ENCODE results near the gene PABPC1L. TPM values are rescaled to one million over a fixed set of nuclear protein-coding genes. Genes with fewer than 3 reads are reported as not detected.
"Not testable (repeated sequence)": the region's sequence is repeated elsewhere in the genome, so short reads cannot be mapped to it uniquely, and the experiment has no call there.

PABPC1L gene
- total RNA-seq (2012; rRNA removed) = 17.0 and 17.7 TPM in 2 replicates

DNA sequence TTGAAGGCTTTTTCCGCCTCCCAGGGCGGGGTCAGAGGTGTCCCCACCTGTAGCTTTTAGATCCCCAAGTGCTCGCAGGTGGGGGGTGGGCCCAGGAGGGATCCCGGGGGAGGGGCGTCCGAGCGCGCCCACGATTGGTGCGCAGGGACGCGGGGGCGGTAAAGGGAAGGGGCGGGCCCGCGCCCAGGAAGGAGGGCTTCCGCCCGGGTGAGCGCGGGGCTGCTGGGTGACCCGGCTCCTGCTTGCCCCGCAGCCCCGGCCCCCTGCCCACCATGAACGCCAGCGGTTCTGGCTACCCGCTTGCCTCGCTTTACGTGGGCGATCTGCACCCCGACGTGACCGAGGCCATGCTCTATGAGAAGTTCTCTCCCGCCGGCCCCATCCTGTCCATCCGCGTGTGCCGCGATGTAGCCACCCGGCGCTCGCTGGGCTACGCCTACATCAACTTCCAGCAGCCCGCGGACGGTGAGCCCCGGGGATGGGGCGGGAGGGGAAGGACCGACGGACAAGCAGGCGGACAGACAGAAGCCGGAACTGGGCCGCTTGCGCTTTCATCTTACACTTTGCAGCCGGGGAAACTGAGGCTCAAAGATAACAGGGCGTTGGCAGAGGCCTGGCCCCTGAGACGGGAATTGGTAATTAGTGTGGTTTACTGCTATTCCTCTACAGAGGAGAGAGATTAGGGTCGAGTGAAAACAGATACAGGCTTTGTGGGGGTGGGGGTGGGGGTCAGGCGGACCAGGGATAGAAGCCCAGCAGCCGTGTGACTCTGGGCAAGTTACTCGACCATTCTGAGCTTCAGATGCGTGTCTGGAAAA is at the start of gene PABPC1L:
Gene PABPC1L, plus strand, starts transcription at position 189 of the 818 bp plus-strand sequence. Its CDS starts 84 bp downstream, at position 273.
- Histone ChIP-seq H3K4me1 (ENCODE audit: control insufficient read depth, insufficient read depth, low read length) (peaks cover 9% of the 10 kb centered on the region), H3K9me3 (replicated peaks; ENCODE audit: low read length) (no peaks in the 10 kb centered on the region), H3K4me2 (ENCODE audit: low read length) (peak within 1 kb of the TSS; percentile 86), H3K4me3 (ENCODE audit: low read length) (peak within 1 kb of the TSS; percentile 76), H3K9ac (ENCODE audit: low read depth, low read length) (peak within 1 kb of the TSS; percentile 69), H3K36me3 (ENCODE audit: insufficient read depth, low read length) (peaks cover 54% of the 10 kb centered on the region), H3K27me3 (ENCODE audit: control insufficient read depth, insufficient read depth, low read length) (no peaks in the 10 kb centered on the region)

DNA sequence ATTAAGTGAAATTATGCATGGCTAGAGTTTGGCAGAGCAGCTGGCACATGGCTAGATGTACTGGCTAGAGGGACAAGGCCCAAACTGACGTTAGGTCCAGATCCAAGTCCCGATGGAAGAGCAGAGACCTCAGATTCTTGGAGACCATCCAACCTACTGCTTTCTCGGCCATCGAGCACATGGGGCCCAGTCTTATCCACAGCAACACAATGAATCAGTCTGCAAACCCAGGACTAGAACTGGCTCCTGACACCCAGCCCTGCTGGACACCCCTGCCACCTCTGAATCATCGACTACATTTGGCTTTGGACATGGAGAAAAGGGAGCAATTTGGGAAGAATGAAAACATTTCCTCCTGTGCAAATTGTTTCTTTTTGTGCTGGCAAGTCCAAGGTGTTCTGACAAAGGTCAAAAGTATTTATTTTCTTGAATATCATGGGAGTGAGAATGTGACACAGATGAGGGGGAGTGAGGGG is 48.3 kb upstream of the PABPC1L start:
- no peak overlapping the region for H3K4me3 ChIP-seq (ENCODE audit: low read length)
- H3K4me2 ChIP-seq (ENCODE audit: low read length) = peak overlapping the region; percentile 17
- no peaks in the 10 kb centered on the region for H3K9me3 ChIP-seq (replicated peaks; ENCODE audit: low read length)
- H3K27me3 ChIP-seq (ENCODE audit: control insufficient read depth, insufficient read depth, low read length) = peaks cover 22% of the 10 kb centered on the region
- H3K9ac ChIP-seq (ENCODE audit: low read depth, low read length) = no peak overlapping the region
- no peaks in the 10 kb centered on the region for H3K36me3 ChIP-seq (ENCODE audit: insufficient read depth, low read length)
- peaks cover 12% of the 10 kb centered on the region for H3K4me1 ChIP-seq (ENCODE audit: control insufficient read depth, insufficient read depth, low read length)

DNA sequence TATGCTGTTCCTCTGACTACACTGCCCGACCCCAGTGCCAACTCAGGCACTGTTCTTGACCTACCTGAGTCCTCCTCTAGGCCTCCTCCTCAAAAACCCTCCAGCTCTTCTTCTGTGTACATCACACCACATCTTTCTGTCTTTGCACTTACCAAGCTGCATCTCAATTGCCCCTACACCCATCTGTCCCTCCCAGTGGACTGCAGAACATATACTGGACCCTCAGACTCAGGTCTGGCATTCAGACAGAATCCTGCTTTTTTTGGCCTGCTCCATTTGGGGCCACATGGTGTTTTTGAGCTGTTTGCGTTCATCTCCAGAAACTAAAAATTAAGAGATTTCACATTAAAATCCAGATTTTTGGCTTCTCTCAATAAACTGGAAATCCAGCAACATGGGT is 47.6 kb upstream of the PABPC1L start:
- peaks cover 27% of the 10 kb centered on the region for H3K27me3 ChIP-seq (ENCODE audit: control insufficient read depth, insufficient read depth, low read length)
- no peaks in the 10 kb centered on the region for H3K9me3 ChIP-seq (replicated peaks; ENCODE audit: low read length)
- no peak overlapping the region for H3K4me2 ChIP-seq (ENCODE audit: low read length)

DNA sequence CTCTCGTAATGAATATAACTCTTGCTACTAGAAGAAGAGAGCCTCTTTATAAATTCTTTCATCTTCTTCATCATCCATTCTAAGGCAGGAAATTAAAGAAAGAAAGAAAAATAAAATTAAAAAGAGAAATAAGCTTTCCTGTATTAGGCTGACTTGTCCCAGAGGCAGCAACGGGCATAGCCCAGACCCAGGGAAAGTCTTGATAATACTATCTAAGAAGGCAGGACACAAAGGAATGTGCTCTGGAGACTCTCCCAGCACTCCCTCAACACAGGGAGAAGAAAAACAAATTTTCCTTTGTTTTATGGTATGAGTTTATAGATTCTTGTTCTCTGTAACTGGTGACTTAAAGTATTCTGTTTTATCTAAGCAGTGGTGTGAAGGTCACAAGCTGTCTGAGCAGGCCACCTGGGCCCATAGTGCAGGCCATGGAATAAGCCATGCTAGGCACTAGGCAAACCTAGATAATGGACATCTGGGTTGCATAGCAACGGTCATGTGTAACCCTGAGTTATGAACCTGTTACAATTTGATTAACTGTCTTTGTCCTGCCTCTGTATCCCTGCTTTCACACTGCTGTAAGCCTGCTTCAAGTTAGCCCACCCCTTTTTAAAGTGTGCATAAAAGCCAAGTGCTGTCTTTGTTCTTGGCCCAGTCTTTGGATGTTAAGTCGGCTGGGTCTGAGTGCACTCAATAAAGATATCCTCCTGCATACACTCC is 46.3 kb upstream of the PABPC1L start:
- Histone ChIP-seq H3K4me1 (ENCODE audit: control insufficient read depth, insufficient read depth, low read length) (peaks cover 12% of the 10 kb centered on the region), H3K27me3 (ENCODE audit: control insufficient read depth, insufficient read depth, low read length) (peaks cover 36% of the 10 kb centered on the region)
- H3K9ac ChIP-seq (ENCODE audit: low read depth, low read length); H3K36me3 ChIP-seq (ENCODE audit: insufficient read depth, low read length); H3K9me3 ChIP-seq (replicated peaks; ENCODE audit: low read length); H3K4me3 ChIP-seq (ENCODE audit: low read length); H3K4me2 ChIP-seq (ENCODE audit: low read length): not testable (repeated sequence)

More for the DNA sequence above, 47.6 kb upstream of the PABPC1L start:
- H3K36me3 ChIP-seq (ENCODE audit: insufficient read depth, low read length) = no peaks in the 10 kb centered on the region
- no peak overlapping the region for H3K9ac ChIP-seq (ENCODE audit: low read depth, low read length)
- H3K4me3 ChIP-seq (ENCODE audit: low read length) = no peak overlapping the region
- H3K4me1 ChIP-seq (ENCODE audit: control insufficient read depth, insufficient read depth, low read length) = peaks cover 12% of the 10 kb centered on the region

DNA sequence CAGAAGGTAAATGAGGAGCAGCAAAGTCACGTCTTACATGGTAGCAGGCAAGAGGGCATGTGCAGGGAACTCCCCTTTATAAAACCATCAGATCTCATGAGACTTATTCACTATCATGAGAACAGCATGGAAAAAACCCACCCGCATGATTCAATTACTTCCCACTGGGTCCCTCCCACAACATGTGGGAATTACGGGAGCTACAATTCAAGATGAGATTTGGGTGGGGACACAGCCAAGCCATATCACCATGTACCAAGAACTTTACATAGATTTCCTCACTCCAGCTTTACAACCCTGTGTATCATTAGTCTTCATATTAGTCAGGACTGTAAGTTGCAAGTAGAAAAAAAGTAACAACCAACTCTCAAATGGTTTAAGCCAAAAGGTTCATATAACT is 45.4 kb upstream of the PABPC1L start:
- H3K4me1 ChIP-seq (ENCODE audit: control insufficient read depth, insufficient read depth, low read length) = peaks cover 12% of the 10 kb centered on the region
- H3K27me3 ChIP-seq (ENCODE audit: control insufficient read depth, insufficient read depth, low read length) = peaks cover 41% of the 10 kb centered on the region
- H3K4me2 ChIP-seq (ENCODE audit: low read length); H3K9ac ChIP-seq (ENCODE audit: low read depth, low read length); H3K9me3 ChIP-seq (replicated peaks; ENCODE audit: low read length); H3K4me3 ChIP-seq (ENCODE audit: low read length); H3K36me3 ChIP-seq (ENCODE audit: insufficient read depth, low read length): not testable (repeated sequence)

DNA sequence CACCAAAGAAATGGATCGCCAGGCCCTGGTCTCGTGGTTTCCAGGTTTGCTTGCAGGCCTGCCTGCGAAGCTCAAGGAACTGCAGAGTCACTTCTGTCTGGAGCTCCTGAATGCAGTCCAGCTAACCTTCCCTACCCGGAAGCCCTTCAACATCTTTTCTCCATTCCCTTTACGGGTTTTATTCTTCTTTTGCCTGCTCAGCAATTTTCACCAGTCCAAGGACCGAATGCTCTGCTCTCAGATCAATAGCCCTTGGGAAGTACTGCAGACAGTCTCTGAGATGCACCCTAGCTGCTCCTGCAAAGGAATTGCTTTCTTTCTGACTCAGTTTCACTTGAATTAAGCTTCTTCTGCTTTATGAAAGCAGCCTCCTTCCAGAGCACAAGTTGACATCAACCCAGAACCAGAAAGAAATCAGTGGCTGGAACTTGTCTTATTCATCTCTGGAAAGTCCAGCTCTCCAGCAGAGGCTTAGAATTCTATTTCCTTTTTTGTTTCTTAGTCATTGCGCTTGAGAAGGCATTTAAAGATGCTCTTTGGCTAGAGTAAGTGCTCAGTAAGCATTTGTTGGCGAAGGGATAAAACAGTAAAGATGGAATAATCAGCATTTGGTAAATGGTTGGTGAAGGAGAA is 43.0 kb upstream of the PABPC1L start:
- Histone ChIP-seq H3K9ac (ENCODE audit: low read depth, low read length) (no peak overlapping the region), H3K36me3 (ENCODE audit: insufficient read depth, low read length) (no peaks in the 10 kb centered on the region), H3K4me3 (ENCODE audit: low read length) (no peak overlapping the region), H3K4me1 (ENCODE audit: control insufficient read depth, insufficient read depth, low read length) (peaks cover 7% of the 10 kb centered on the region), H3K4me2 (ENCODE audit: low read length) (no peak overlapping the region), H3K9me3 (replicated peaks; ENCODE audit: low read length) (no peaks in the 10 kb centered on the region), H3K27me3 (ENCODE audit: control insufficient read depth, insufficient read depth, low read length) (peaks cover 49% of the 10 kb centered on the region)

DNA sequence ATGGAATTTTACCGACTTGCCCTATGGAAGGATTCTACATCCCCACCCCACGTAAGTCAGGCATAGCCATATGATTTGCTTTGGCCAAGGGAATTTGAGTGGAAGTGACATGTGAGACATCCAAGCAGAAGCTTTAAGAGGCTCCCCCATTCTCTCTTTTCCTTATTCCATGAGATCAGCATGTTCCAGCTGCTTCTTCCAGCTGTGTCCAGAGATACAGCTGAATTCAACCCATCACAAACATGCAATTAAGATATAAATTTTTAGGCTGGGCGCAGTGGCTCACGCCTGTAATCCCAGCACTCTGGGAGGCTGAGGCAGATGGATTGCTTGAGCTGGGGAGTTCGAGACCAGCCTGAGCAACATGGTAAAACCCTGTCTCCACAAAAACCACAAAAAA is 40.4 kb upstream of the PABPC1L start:
- no peak overlapping the region for H3K9ac ChIP-seq (ENCODE audit: low read depth, low read length)
- H3K4me1 ChIP-seq (ENCODE audit: control insufficient read depth, insufficient read depth, low read length) = no peaks in the 10 kb centered on the region
- no peak overlapping the region for H3K4me3 ChIP-seq (ENCODE audit: low read length)
- peaks cover 51% of the 10 kb centered on the region for H3K27me3 ChIP-seq (ENCODE audit: control insufficient read depth, insufficient read depth, low read length)
- no peaks in the 10 kb centered on the region for H3K9me3 ChIP-seq (replicated peaks; ENCODE audit: low read length)
- H3K36me3 ChIP-seq (ENCODE audit: insufficient read depth, low read length) = no peaks in the 10 kb centered on the region
- H3K4me2 ChIP-seq (ENCODE audit: low read length) = no peak overlapping the region

DNA sequence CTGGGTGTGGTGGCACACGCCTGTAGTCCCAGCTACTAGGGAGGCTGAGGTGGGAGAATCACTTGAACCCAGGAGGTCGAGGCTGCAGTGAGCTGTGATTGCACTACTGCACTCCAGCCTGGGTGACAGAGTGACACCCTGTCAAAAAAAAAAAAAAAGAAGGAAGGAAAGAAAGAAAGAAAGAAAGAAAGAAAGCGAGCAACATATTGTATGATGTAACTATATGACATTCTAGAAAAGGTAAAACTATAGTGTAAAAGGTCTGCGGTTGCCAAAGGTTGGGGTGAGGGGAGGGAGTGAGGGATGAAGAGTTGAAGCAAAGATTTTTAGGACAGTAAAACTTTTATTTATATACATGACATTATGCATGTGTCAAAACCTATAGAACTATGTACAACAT is 27.5 kb upstream of the PABPC1L start:
- not testable (repeated sequence) for H3K4me3 ChIP-seq (ENCODE audit: low read length); H3K9me3 ChIP-seq (replicated peaks; ENCODE audit: low read length); H3K36me3 ChIP-seq (ENCODE audit: insufficient read depth, low read length); H3K4me2 ChIP-seq (ENCODE audit: low read length); H3K9ac ChIP-seq (ENCODE audit: low read depth, low read length)
- Histone ChIP-seq H3K27me3 (ENCODE audit: control insufficient read depth, insufficient read depth, low read length) (peaks cover 15% of the 10 kb centered on the region), H3K4me1 (ENCODE audit: control insufficient read depth, insufficient read depth, low read length) (peaks cover 11% of the 10 kb centered on the region)

DNA sequence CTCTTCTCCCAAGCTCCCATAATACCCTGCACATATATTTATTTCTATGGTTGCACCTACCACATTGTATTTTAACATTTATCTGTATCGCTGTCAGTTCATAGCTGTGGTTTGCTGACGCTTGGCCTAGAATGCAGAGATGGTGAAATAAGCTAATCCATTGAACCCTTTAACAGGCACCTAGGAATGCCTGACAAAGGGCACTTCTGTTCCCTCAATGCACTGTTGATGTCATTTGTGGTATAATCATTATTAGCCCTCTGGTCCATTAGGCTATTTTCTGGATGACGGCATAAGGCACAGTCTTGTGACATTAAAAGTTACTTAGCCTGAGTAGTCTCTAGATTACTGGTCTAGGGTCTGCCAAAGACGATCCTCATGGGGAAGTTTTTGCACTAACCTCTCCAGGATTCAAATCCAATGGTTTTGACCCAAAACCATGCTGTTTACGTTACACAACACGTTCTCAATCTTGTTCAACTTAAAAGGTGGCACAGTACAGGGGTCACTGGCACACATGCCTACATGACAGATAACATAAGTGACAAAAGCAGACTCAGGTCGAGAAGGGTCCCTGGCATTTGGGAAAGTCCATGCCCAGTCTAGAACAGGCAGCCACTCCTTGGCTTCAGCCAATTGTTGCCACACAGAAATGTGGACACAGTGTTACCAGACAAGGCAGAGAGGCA is 26.5 kb upstream of the PABPC1L start:
- H3K4me1 ChIP-seq (ENCODE audit: control insufficient read depth, insufficient read depth, low read length) = peaks cover 21% of the 10 kb centered on the region
- peaks cover 5% of the 10 kb centered on the region for H3K27me3 ChIP-seq (ENCODE audit: control insufficient read depth, insufficient read depth, low read length)
- peaks cover 10% of the 10 kb centered on the region for H3K36me3 ChIP-seq (ENCODE audit: insufficient read depth, low read length)
- no peak overlapping the region for H3K4me3 ChIP-seq (ENCODE audit: low read length)
- no peak overlapping the region for H3K4me2 ChIP-seq (ENCODE audit: low read length)
- H3K9ac ChIP-seq (ENCODE audit: low read depth, low read length) = no peak overlapping the region
- H3K9me3 ChIP-seq (replicated peaks; ENCODE audit: low read length) = no peaks in the 10 kb centered on the region

DNA sequence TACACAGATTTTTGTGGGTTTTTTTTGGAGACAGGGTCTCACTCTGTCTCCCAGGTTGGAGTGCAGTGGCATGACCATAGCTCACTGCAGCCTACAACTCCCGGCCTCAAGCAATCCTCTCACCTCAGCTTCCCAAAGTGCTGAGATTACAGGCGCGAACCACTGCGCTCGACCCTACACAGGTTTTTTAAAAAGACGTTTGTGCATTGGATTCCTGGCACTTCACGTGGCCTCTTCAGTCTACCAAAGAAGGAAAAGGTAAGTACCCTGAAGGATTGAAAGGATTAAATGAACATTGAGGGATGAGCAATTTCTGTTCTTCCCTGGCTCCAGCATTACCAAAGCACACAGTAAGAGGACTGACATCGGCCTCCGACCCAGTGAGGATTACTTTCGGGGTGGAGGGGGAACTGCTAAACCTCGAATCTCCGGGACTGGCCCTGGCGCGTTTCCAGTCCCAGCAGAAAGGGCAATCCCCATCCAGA is 24.9 kb upstream of the PABPC1L start:
- Histone ChIP-seq H3K4me2 (ENCODE audit: low read length) (peak overlapping the region; percentile 85), H3K36me3 (ENCODE audit: insufficient read depth, low read length) (peaks cover 18% of the 10 kb centered on the region), H3K9me3 (replicated peaks; ENCODE audit: low read length) (no peaks in the 10 kb centered on the region), H3K4me3 (ENCODE audit: low read length) (peak overlapping the region; percentile 96), H3K4me1 (ENCODE audit: control insufficient read depth, insufficient read depth, low read length) (peaks cover 32% of the 10 kb centered on the region), H3K9ac (ENCODE audit: low read depth, low read length) (peak overlapping the region; percentile 100), H3K27me3 (ENCODE audit: control insufficient read depth, insufficient read depth, low read length) (no peaks in the 10 kb centered on the region)
